ENCODE data around the gene UHRF2. TPM values are rescaled to one million over a fixed set of nuclear protein-coding genes. Genes with fewer than 3 reads are reported as not detected.

UHRF2 gene
- total and polyA plus RNA-seq, 2 of the 13 experiments (the other 11 are each of a cell fraction or from before 2014, with no cell fraction given): 42.1 to 44.2 TPM

DNA sequence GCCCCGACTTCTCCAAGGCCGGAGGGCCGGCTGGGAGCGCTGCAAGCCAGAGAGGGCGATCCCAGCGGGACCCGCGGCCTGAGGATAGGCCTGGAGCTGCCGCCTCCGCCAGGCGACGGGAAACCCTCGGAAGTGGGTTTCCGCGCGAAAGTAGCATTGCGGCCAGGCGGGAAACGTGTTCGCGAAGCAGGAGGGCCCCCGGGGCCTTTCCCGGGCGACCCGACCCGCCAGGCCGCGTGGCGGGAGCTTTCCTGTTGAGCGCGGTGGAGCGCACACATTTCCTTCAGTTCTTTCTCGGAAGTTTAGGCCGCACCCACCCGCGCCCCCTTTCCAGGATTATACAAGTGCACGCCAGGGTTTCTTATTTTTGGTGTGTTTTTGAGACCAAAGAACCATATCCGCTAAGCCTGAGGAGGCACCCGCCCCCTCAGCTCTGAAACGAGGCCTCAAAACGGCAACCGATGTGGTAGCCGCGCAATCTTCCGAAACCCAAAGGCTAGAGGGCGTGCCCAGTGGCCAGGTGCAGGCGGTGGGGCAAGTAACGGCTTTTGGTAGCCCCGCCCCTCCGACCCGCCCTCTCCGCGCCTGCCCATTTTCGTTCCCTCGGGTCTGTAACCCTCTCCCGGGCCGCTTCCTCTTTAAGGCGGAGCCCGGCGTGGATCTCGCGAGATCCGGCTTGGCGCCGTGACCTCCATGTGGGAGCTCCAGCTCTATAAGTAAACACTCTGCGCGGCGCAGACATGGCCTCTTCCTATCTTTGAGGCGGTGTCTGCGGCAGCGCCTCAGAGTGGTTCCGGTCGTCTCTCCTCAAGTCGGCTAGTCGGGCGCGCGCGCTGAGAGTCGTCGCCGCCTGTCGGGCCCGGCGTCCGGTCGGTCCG is at the start of gene UHRF2 (continued):
- TF ChIP-seq POGZ (CRISPR knock-in tag; IDR thresholded peaks at IDR 0.05): peak; percentile 88
- no peak for TF ChIP-seq HNF4G (IDR thresholded peaks at IDR 0.05; ENCODE audit: borderline replicate concordance, low read depth, low read length)
- TF ChIP-seq HNF4G (CRISPR knock-in tag; IDR thresholded peaks at IDR 0.05; ENCODE audit: borderline replicate concordance, low read depth): no peak
- no peak for TF ChIP-seq ZNF780A (CRISPR knock-in tag; IDR thresholded peaks at IDR 0.05)
- peak; percentile 70; the same call in 1 of the 2 replicates for TF ChIP-seq SP5 (CRISPR knock-in tag; IDR thresholded peaks at IDR 0.05; ENCODE audit: borderline replicate concordance, low read depth)
- TF ChIP-seq, protein P1, sequence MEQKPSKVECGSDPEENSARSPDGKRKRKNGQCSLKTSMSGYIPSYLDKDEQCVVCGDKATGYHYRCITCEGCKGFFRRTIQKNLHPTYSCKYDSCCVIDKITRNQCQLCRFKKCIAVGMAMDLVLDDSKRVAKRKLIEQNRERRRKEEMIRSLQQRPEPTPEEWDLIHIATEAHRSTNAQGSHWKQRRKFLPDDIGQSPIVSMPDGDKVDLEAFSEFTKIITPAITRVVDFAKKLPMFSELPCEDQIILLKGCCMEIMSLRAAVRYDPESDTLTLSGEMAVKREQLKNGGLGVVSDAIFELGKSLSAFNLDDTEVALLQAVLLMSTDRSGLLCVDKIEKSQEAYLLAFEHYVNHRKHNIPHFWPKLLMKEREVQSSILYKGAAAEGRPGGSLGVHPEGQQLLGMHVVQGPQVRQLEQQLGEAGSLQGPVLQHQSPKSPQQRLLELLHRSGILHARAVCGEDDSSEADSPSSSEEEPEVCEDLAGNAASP (CRISPR knock-in tag; IDR thresholded peaks at IDR 0.05; ENCODE audit: borderline replicate concordance): no peak
- TF ChIP-seq ZNF20 (CRISPR knock-in tag; IDR thresholded peaks at IDR 0.05): no peak
- no peak for TF ChIP-seq FOXP1 (IDR thresholded peaks at IDR 0.05)
- no peak for TF ChIP-seq FOXP1 (CRISPR knock-in tag; IDR thresholded peaks at IDR 0.05)
- no peak for TF ChIP-seq ZNF335 (CRISPR knock-in tag; IDR thresholded peaks at IDR 0.05)
- TF ChIP-seq SALL1 (CRISPR knock-in tag; IDR thresholded peaks at IDR 0.05): peak; percentile 52; the same call in 1 of the 2 replicates
- no peak for TF ChIP-seq MEIS1 (CRISPR knock-in tag; IDR thresholded peaks at IDR 0.05; ENCODE audit: borderline replicate concordance)
- no peak for TF ChIP-seq PCBP1 (IDR thresholded peaks at IDR 0.05; ENCODE audit: borderline replicate concordance, low read depth, low read length)
- TF ChIP-seq ZNF543 (CRISPR knock-in tag; IDR thresholded peaks at IDR 0.05): no peak; the same call in 1 of the 2 replicates
- TF ChIP-seq, protein P2, sequence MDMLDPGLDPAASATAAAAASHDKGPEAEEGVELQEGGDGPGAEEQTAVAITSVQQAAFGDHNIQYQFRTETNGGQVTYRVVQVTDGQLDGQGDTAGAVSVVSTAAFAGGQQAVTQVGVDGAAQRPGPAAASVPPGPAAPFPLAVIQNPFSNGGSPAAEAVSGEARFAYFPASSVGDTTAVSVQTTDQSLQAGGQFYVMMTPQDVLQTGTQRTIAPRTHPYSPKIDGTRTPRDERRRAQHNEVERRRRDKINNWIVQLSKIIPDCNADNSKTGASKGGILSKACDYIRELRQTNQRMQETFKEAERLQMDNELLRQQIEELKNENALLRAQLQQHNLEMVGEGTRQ (IDR thresholded peaks at IDR 0.05; ENCODE audit: low read depth, low read length): no peak
- TF ChIP-seq, protein P2 (CRISPR knock-in tag; IDR thresholded peaks at IDR 0.05; ENCODE audit: borderline replicate concordance): no peak
- TF ChIP-seq, protein P3, sequence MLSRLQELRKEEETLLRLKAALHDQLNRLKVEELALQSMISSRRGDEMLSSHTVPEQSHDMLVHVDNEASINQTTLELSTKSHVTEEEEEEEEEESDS (CRISPR knock-in tag; IDR thresholded peaks at IDR 0.05; ENCODE audit: borderline replicate concordance): no peak
- TF ChIP-seq FOXK1 (CRISPR knock-in tag; IDR thresholded peaks at IDR 0.05; ENCODE audit: borderline replicate concordance, low read depth): peak; percentile 84; the same call in 1 of the 2 replicates
- TF ChIP-seq KDM4B (CRISPR knock-in tag; IDR thresholded peaks at IDR 0.05): no peak
- no peak; the same call in 1 of the 2 replicates for TF ChIP-seq ERF (CRISPR knock-in tag; IDR thresholded peaks at IDR 0.05)
- 0 out of 2 replicates have a peak, but pooled peaks have one; percentile 36 for TF ChIP-seq ZNF670 (CRISPR knock-in tag; IDR thresholded peaks at IDR 0.05; ENCODE audit: borderline replicate concordance)
- 0 out of 2 replicates have a peak, but pooled peaks have one; percentile 75 for TF ChIP-seq ZNF563 (CRISPR knock-in tag; IDR thresholded peaks at IDR 0.05)
- TF ChIP-seq GFI1 (CRISPR knock-in tag; IDR thresholded peaks at IDR 0.05; ENCODE audit: borderline replicate concordance): no peak
